Measurements from ENCODE around the gene MYO1D.

Gene MYO1D

DNA sequence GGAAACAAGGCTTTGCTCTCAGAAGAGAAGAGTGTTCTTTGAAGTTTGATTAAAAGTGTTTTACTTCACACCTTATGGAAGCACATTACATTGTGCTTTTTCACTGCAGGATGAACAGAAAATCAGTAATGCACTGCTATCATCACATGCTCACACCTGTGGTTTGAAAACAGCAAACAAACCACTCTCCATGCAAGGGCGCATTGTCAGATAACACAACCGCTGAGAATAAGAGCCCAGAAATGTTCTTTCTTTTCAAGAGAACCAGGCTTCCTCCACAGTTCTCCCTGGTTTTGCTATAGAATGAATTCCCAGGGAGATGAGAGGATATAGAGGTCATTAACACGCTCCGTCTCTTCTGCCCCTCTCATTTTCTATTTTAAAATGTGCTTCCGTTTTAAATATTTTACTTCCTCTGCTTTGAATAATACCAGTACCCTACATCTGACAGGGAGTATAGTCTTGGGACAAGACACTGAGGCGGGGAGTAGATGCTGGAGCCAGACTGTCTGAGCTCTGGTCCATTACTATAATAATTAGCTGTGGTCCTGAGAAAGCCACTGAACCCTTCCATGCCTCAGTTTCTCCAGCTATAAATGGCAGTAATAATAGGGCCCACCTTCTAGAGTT, 318.5 kb downstream of the MYO1D start:
- no peak overlapping the region for H3K4me3 ChIP-seq (replicated peaks in 1 of 2; ENCODE audit: low read depth in 2 of 2, low read length in 2 of 2)
- no peak for DNase-seq (ENCODE audit: low read depth in 2 of 2)
- TF ChIP-seq, protein P1, sequence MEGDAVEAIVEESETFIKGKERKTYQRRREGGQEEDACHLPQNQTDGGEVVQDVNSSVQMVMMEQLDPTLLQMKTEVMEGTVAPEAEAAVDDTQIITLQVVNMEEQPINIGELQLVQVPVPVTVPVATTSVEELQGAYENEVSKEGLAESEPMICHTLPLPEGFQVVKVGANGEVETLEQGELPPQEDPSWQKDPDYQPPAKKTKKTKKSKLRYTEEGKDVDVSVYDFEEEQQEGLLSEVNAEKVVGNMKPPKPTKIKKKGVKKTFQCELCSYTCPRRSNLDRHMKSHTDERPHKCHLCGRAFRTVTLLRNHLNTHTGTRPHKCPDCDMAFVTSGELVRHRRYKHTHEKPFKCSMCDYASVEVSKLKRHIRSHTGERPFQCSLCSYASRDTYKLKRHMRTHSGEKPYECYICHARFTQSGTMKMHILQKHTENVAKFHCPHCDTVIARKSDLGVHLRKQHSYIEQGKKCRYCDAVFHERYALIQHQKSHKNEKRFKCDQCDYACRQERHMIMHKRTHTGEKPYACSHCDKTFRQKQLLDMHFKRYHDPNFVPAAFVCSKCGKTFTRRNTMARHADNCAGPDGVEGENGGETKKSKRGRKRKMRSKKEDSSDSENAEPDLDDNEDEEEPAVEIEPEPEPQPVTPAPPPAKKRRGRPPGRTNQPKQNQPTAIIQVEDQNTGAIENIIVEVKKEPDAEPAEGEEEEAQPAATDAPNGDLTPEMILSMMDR (IDR thresholded peaks at IDR 0.05; ENCODE audit: low read depth, low read length), result no peak

- no peak for DNase-seq (ENCODE audit: low read depth in 2 of 2)
- no peak overlapping the region for H3K4me3 ChIP-seq (replicated peaks in 1 of 2; ENCODE audit: low read depth in 2 of 2, low read length in 2 of 2)
- TF ChIP-seq, protein P1 (IDR thresholded peaks at IDR 0.05; ENCODE audit: low read depth, low read length), result no peak
Measured at GRCh38 chr17:32555611-32556310, 321.2 kb downstream of the MYO1D start.

GRCh38 chr17:32553168-32553567, 323.8 kb downstream of the MYO1D start:
- TF ChIP-seq, protein P1 (IDR thresholded peaks at IDR 0.05; ENCODE audit: low read depth, low read length), result no peak
- DNase-seq (ENCODE audit: low read depth in 2 of 2), result no peak
- H3K4me3 ChIP-seq (replicated peaks in 1 of 2; ENCODE audit: low read depth in 2 of 2, low read length in 2 of 2), result no peak overlapping the region

GRCh38 chr17:32552280-32552679, 324.6 kb downstream of the MYO1D start:
- H3K4me3 ChIP-seq (replicated peaks in 1 of 2; ENCODE audit: low read depth in 2 of 2, low read length in 2 of 2), result no peak overlapping the region
- no peak for DNase-seq (ENCODE audit: low read depth in 2 of 2)
- TF ChIP-seq, protein P1 (IDR thresholded peaks at IDR 0.05; ENCODE audit: low read depth, low read length), result no peak

- H3K4me3 ChIP-seq (replicated peaks in 1 of 2; ENCODE audit: low read depth in 2 of 2, low read length in 2 of 2), result no peak overlapping the region
- TF ChIP-seq, protein P1 (IDR thresholded peaks at IDR 0.05; ENCODE audit: low read depth, low read length), result no peak
- DNase-seq (ENCODE audit: low read depth in 2 of 2), result peak; percentile 14 to 70
Measured at GRCh38 chr17:32551186-32551955, 325.6 kb downstream of the MYO1D start.

GRCh38 chr17:32549559-32549958, 327.4 kb downstream of the MYO1D start:
- no peak overlapping the region for H3K4me3 ChIP-seq (replicated peaks in 1 of 2; ENCODE audit: low read depth in 2 of 2, low read length in 2 of 2)
- TF ChIP-seq, protein P1 (IDR thresholded peaks at IDR 0.05; ENCODE audit: low read depth, low read length), result no peak
- DNase-seq (ENCODE audit: low read depth in 2 of 2), result no peak
